Endothelial cell (in vitro differentiated cells): ENCODE measurements around the gene AMIGO3. TPM values are rescaled to one million over a fixed set of nuclear protein-coding genes. Genes with fewer than 3 reads are reported as not detected.
"Not testable (repeated sequence)": the region's sequence is repeated elsewhere in the genome, so short reads cannot be mapped to it uniquely, and the experiment has no call there.

Source experiments
- DNase-seq: peaks from one replicate; pipeline ENCODE4 v3.0.0; 2021; ENCODE audit warnings: low spot score
- H3K27ac Mint-ChIP-seq: one replicate; pipeline ENCODE4 v1.8.0; 2021; ENCODE audit warnings: mixed read lengths, inconsistent platforms; ENCODE audit not compliant: unreplicated experiment
- H3K27me3 Mint-ChIP-seq: one replicate; pipeline ENCODE4 v1.8.0; 2021; ENCODE audit warnings: mild to moderate bottlenecking, moderate library complexity, mixed read lengths, inconsistent platforms; ENCODE audit not compliant: unreplicated experiment
- H3K36me3 Mint-ChIP-seq: one replicate; pipeline ENCODE4 v1.8.0; 2021; ENCODE audit warnings: mild to moderate bottlenecking, low read depth, mixed read lengths, inconsistent platforms; ENCODE audit not compliant: unreplicated experiment
- H3K4me1 Mint-ChIP-seq: one replicate; pipeline ENCODE4 v1.8.0; 2021; ENCODE audit warnings: mild to moderate bottlenecking, mixed read lengths, inconsistent platforms; ENCODE audit not compliant: unreplicated experiment
- H3K4me3 Mint-ChIP-seq: one replicate; pipeline ENCODE4 v1.8.0; 2021; ENCODE audit warnings: mild to moderate bottlenecking, mixed read lengths, inconsistent platforms; ENCODE audit not compliant: unreplicated experiment
- H3K9me3 Mint-ChIP-seq: one replicate; pipeline ENCODE4 v1.8.0; 2021; ENCODE audit warnings: mixed read lengths, inconsistent platforms; ENCODE audit not compliant: unreplicated experiment
- CTCF ChIP-seq: fragments of 200-600 bp; sonication (generic); IDR thresholded peaks from one replicate; pipeline ENCODE4 v1.5.0; 2021; ENCODE audit warnings: antibody characterized with exemption; ENCODE audit not compliant: unreplicated experiment
- total RNA-seq: library from RNA; stranded (reverse); fragmentation: NEBNext Ultra II Directional; extraction: Animal tissue kit (Norgen Biotek cat#: 25700); gene quantifications from one replicate; pipeline ENCODE4 v1.2.1, GENCODE V29; 2021; ENCODE audit not compliant: unreplicated experiment

AMIGO3 gene
- total RNA-seq, 1 donor from 2014 or later: 0.56 TPM

GRCh38 chr3:49757197-49757596, 37.7 kb upstream of the AMIGO3 start:
- no peaks in the 10 kb centered on the region for H3K27me3 Mint-ChIP-seq
- no peak for DNase-seq
- H3K36me3 Mint-ChIP-seq: peaks cover 4% of the 10 kb centered on the region
- TF ChIP-seq CTCF: no peak
- peaks cover 9% of the 10 kb centered on the region for H3K4me1 Mint-ChIP-seq
- no peaks in the 10 kb centered on the region for H3K9me3 Mint-ChIP-seq
- no peak overlapping the region for H3K4me3 Mint-ChIP-seq
- H3K27ac Mint-ChIP-seq: no peak overlapping the region

- Mint-ChIP-seq H3K9me3 (no peaks in the 10 kb centered on the region), H3K27me3 (no peaks in the 10 kb centered on the region), H3K4me1 (peaks cover 9% of the 10 kb centered on the region), H3K4me3 (no peak overlapping the region), H3K27ac (peak overlapping the region; percentile 15), H3K36me3 (peaks cover 4% of the 10 kb centered on the region)
- TF ChIP-seq CTCF: no peak
- no peak for DNase-seq
These were observed 36.6 kb upstream of the AMIGO3 start for GRCh38 chr3:49756036-49756435.

- no peak overlapping the region for H3K4me3 Mint-ChIP-seq
These were observed 35.1 kb upstream of the AMIGO3 start for GRCh38 chr3:49754536-49754935.

GRCh38 chr3:49751501-49751900, 32.0 kb upstream of the AMIGO3 start:
- Mint-ChIP-seq H3K4me1 (peaks cover 9% of the 10 kb centered on the region), H3K27ac (no peak overlapping the region), H3K27me3 (no peaks in the 10 kb centered on the region), H3K4me3 (no peak overlapping the region), H3K9me3 (no peaks in the 10 kb centered on the region), H3K36me3 (peaks cover 9% of the 10 kb centered on the region)
- no peak for DNase-seq
- no peak for TF ChIP-seq CTCF

More at GRCh38 chr3:49754536-49754935, 35.1 kb upstream of the AMIGO3 start:
- no peak for TF ChIP-seq CTCF
- H3K36me3 Mint-ChIP-seq: peaks cover 7% of the 10 kb centered on the region
- H3K27ac Mint-ChIP-seq: no peak overlapping the region
- DNase-seq: no peak
- no peaks in the 10 kb centered on the region for H3K27me3 Mint-ChIP-seq
- peaks cover 9% of the 10 kb centered on the region for H3K4me1 Mint-ChIP-seq
- no peaks in the 10 kb centered on the region for H3K9me3 Mint-ChIP-seq

- H3K27me3 Mint-ChIP-seq: no peaks in the 10 kb centered on the region
- no peak overlapping the region for H3K27ac Mint-ChIP-seq
- no peak for TF ChIP-seq CTCF
- no peaks in the 10 kb centered on the region for H3K4me1 Mint-ChIP-seq
- H3K9me3 Mint-ChIP-seq: no peaks in the 10 kb centered on the region
- H3K4me3 Mint-ChIP-seq: no peak overlapping the region
- peaks cover 12% of the 10 kb centered on the region for H3K36me3 Mint-ChIP-seq
- no peak for DNase-seq
These were observed 30.6 kb upstream of the AMIGO3 start for GRCh38 chr3:49750056-49750455.

- peaks cover 12% of the 10 kb centered on the region for H3K36me3 Mint-ChIP-seq
- not testable (repeated sequence) for DNase-seq, H3K27me3 Mint-ChIP-seq, H3K4me1 Mint-ChIP-seq, H3K27ac Mint-ChIP-seq, H3K4me3 Mint-ChIP-seq, H3K9me3 Mint-ChIP-seq
These were observed 29.4 kb upstream of the AMIGO3 start for GRCh38 chr3:49748874-49749273.
